HL-60 (cell line): ENCODE results near the gene ABCB6.

Experiments used
- DNase-seq, 2 experiments: peaks; one replicate each; pipeline ENCODE4 v3.0.0-alpha.2; 2010 to 2020; ENCODE audit warnings: low read depth in 1 of 2, low spot score in 1 of 2
- H3K27ac ChIP-seq: fragments of 250-450 bp; sonication (Bioruptor Pico); replicated peaks from 2 replicates; pipeline ENCODE4 v1.5.1; 2020; ENCODE audit warnings: mild to moderate bottlenecking, moderate library complexity
- H3K27me3 ChIP-seq: fragments of 250-450 bp; sonication (Bioruptor Pico); 2 replicates; pipeline ENCODE4 v1.5.1; 2021; ENCODE audit warnings: mild to moderate bottlenecking, moderate library complexity; ENCODE audit not compliant: insufficient read depth, poor library complexity, severe bottlenecking
- H3K4me3 ChIP-seq: replicated peaks from 2 replicates; pipeline ENCODE4 v1.5.1; 2011; ENCODE audit warnings: mild to moderate bottlenecking, control low read depth, low read length; ENCODE audit not compliant: insufficient read depth
- CTCF ChIP-seq: IDR thresholded peaks from one replicate; pipeline ENCODE4 v1.5.1; 2011; ENCODE audit warnings: low read length, control low read depth, inconsistent platforms; ENCODE audit not compliant: insufficient read depth
- GABPA ChIP-seq: IDR thresholded peaks from 2 replicates; pipeline ENCODE4 v1.6.1; 2012; ENCODE audit warnings: low read depth
- POLR2AphosphoS5 ChIP-seq: IDR thresholded peaks from 2 replicates; pipeline ENCODE4 v1.6.1; 2012; ENCODE audit warnings: low read depth
- REST ChIP-seq: IDR thresholded peaks from 2 replicates; pipeline ENCODE4 v1.6.1; 2012; ENCODE audit warnings: low read depth; ENCODE audit not compliant: insufficient replicate concordance
- SPI1 ChIP-seq: IDR thresholded peaks from 2 replicates; pipeline ENCODE4 v1.6.1; 2012; ENCODE audit warnings: low read depth, mild to moderate bottlenecking, borderline replicate concordance

ABCB6 gene

GRCh38 chr2:219230059-219230540, 11.3 kb upstream of the ABCB6 start:
- DNase-seq: peak in 1 of 2 experiments; percentile 64
- Histone ChIP-seq H3K27me3 (no peaks in the 10 kb centered on the region), H3K4me3 (peak overlapping the region; percentile 75), H3K27ac (peak overlapping the region; percentile 70)
- no peak for TF ChIP-seq SPI1
- no peak for TF ChIP-seq POLR2AphosphoS5
- TF ChIP-seq GABPA: no peak
- no peak for TF ChIP-seq CTCF
- no peak for TF ChIP-seq REST

- peak; percentile 49 for TF ChIP-seq REST
- TF ChIP-seq POLR2AphosphoS5: peak; percentile 79
- no peak for TF ChIP-seq SPI1
- no peak for TF ChIP-seq CTCF
- no peak for TF ChIP-seq GABPA
- Histone ChIP-seq H3K27ac (peak within 1 kb of the TSS; percentile 70), H3K27me3 (no peaks in the 10 kb centered on the region), H3K4me3 (peak within 1 kb of the TSS; percentile 75)
- DNase-seq: peak; percentile 96 to 99
Measured at GRCh38 chr2:219229305-219230058, 10.7 kb upstream of the ABCB6 start, which contains the start of the genes ANKZF1 and ATG9A. Gene ANKZF1, plus strand, starts transcription at chr2:219229806. Its CDS starts 452 bp downstream, at chr2:219230258. Gene ATG9A, minus strand, starts transcription at chr2:219229636. Its CDS starts 1,612 bp downstream, at chr2:219228024.

- peak in 1 of 2 experiments; percentile 7 for DNase-seq
- Histone ChIP-seq H3K27ac (peak overlapping the region; percentile 2; the same call in 1 of the 2 replicates), H3K27me3 (no peaks in the 10 kb centered on the region), H3K4me3 (peak overlapping the region; percentile 75)
- TF ChIP-seq CTCF (no peak), REST (no peak), SPI1 (no peak), POLR2AphosphoS5 (no peak), GABPA (no peak)
Measured at GRCh38 chr2:219228911-219229304, 10.2 kb upstream of the ABCB6 start.
